Measurements from ENCODE around the gene ACAP2. TPM values are rescaled to one million over a fixed set of nuclear protein-coding genes. Genes with fewer than 3 reads are reported as not detected.

The ACAP2 gene
- total RNA-seq, 1 experiment from 2014 or later: 57.9 TPM

DNA sequence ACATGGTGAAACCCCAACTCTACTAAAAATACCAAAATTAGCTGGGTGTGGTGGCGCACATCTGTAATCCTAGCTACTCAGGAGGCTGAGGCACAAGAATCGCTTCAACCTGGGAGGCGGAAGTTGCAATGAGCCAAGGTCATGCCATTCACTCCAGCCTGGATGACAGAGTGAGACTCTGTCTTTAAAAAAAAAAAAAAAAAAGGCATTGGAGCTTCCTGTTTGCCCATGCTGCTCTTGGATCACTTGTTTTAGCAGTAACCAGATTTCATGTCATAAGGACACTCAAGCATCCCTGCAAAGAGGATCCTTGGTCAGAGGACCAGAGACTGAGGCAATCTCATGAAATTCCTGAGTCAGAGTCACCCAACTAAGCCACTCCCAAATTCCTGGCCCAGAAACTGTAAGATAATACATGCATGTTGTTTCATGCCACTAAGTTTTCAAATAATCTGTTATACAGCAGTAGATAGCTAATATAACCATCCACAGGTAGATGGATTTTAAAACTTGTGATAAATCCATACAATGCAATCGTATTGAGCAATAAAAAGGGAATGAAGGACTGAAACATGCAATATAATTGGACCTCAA, 89.8 kb downstream of the ACAP2 start:
- DNase-seq (ENCODE audit: low read depth, low spot score) (peak; percentile 69), ATAC-seq (no peak)
- Histone ChIP-seq H3K4me3 (ENCODE audit: low read depth in 2 of 2, low read length in 2 of 2) (no peak overlapping the region), H3K36me3 (ENCODE audit: control insufficient read depth, insufficient read depth, low read length) (no peaks in the 10 kb centered on the region), H3K27ac (ENCODE audit: low read length) (peak overlapping the region; percentile 44; the same call in 1 of the 2 replicates), H3K4me1 (ENCODE audit: control insufficient read depth, insufficient read depth, low read length) (no peaks in the 10 kb centered on the region; the same call in 1 of the 2 replicates), H3K27me3 (ENCODE audit: control insufficient read depth, insufficient read depth, low read length) (no peaks in the 10 kb centered on the region), H3K9me3 (ENCODE audit: control insufficient read depth, insufficient read depth, low read depth, low read length) (no peaks in the 10 kb centered on the region)
- in situ Hi-C loops (cut with HindIII; ENCODE audit: low pct_unique_long_range_greater_than_20kb, low sequenced_read_pairs) (no loop called here), intact Hi-C loops (cut with micrococcal nuclease; ENCODE audit: unreplicated experiment) (no loop called here)
- POLR2A ChIA-PET: interaction anchor here (0.6 kb wide), 1 partner anchor 15 kb away, joined by 3 read pairs; no protein-coding TSS in a partner anchor
- TF ChIP-seq, protein P1, sequence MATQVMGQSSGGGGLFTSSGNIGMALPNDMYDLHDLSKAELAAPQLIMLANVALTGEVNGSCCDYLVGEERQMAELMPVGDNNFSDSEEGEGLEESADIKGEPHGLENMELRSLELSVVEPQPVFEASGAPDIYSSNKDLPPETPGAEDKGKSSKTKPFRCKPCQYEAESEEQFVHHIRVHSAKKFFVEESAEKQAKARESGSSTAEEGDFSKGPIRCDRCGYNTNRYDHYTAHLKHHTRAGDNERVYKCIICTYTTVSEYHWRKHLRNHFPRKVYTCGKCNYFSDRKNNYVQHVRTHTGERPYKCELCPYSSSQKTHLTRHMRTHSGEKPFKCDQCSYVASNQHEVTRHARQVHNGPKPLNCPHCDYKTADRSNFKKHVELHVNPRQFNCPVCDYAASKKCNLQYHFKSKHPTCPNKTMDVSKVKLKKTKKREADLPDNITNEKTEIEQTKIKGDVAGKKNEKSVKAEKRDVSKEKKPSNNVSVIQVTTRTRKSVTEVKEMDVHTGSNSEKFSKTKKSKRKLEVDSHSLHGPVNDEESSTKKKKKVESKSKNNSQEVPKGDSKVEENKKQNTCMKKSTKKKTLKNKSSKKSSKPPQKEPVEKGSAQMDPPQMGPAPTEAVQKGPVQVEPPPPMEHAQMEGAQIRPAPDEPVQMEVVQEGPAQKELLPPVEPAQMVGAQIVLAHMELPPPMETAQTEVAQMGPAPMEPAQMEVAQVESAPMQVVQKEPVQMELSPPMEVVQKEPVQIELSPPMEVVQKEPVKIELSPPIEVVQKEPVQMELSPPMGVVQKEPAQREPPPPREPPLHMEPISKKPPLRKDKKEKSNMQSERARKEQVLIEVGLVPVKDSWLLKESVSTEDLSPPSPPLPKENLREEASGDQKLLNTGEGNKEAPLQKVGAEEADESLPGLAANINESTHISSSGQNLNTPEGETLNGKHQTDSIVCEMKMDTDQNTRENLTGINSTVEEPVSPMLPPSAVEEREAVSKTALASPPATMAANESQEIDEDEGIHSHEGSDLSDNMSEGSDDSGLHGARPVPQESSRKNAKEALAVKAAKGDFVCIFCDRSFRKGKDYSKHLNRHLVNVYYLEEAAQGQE (IDR thresholded peaks at IDR 0.05; ENCODE audit: insufficient read depth in 1 of 2, low read depth in 2 of 2, low read length in 1 of 2): no peak
- TF ChIP-seq, protein P2, sequence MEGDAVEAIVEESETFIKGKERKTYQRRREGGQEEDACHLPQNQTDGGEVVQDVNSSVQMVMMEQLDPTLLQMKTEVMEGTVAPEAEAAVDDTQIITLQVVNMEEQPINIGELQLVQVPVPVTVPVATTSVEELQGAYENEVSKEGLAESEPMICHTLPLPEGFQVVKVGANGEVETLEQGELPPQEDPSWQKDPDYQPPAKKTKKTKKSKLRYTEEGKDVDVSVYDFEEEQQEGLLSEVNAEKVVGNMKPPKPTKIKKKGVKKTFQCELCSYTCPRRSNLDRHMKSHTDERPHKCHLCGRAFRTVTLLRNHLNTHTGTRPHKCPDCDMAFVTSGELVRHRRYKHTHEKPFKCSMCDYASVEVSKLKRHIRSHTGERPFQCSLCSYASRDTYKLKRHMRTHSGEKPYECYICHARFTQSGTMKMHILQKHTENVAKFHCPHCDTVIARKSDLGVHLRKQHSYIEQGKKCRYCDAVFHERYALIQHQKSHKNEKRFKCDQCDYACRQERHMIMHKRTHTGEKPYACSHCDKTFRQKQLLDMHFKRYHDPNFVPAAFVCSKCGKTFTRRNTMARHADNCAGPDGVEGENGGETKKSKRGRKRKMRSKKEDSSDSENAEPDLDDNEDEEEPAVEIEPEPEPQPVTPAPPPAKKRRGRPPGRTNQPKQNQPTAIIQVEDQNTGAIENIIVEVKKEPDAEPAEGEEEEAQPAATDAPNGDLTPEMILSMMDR (IDR thresholded peaks at IDR 0.05): no peak
- no peak for TF ChIP-seq POLR2AphosphoS5 (IDR thresholded peaks at IDR 0.05; ENCODE audit: low read depth, low read length)
- TF ChIP-seq SIN3A (IDR thresholded peaks at IDR 0.05; ENCODE audit: borderline replicate concordance, insufficient read depth, low read depth, low read length): no peak
- TF ChIP-seq TCF7L2 (IDR thresholded peaks at IDR 0.05; ENCODE audit: low read depth, low read length): no peak
- no TSS peak for BruUV-seq (replicated peaks)
- CTCF ChIA-PET: no interaction called here

- no peak for ATAC-seq
- TF ChIP-seq, protein P1 (IDR thresholded peaks at IDR 0.05; ENCODE audit: insufficient read depth in 1 of 2, low read depth in 2 of 2, low read length in 1 of 2): no peak
- TF ChIP-seq TCF7L2 (IDR thresholded peaks at IDR 0.05; ENCODE audit: low read depth, low read length) (no peak), POLR2AphosphoS5 (IDR thresholded peaks at IDR 0.05; ENCODE audit: low read depth, low read length) (no peak), SIN3A (IDR thresholded peaks at IDR 0.05; ENCODE audit: borderline replicate concordance, insufficient read depth, low read depth, low read length) (no peak)
- TF ChIP-seq, protein P2 (IDR thresholded peaks at IDR 0.05): no peak
- POLR2A ChIA-PET: no interaction called here
Measured at GRCh38 chr3:195348426-195349115, 94.2 kb downstream of the ACAP2 start.

More at GRCh38 chr3:195348426-195349115, 94.2 kb downstream of the ACAP2 start:
- Histone ChIP-seq H3K36me3 (ENCODE audit: control insufficient read depth, insufficient read depth, low read length) (0 out of 2 replicates have a peak, but pooled peaks cover 4% of the 10 kb centered on the region), H3K4me3 (ENCODE audit: low read depth in 2 of 2, low read length in 2 of 2) (no peak overlapping the region), H3K4me1 (ENCODE audit: control insufficient read depth, insufficient read depth, low read length) (no peaks in the 10 kb centered on the region; the same call in 1 of the 2 replicates), H3K9me3 (ENCODE audit: control insufficient read depth, insufficient read depth, low read depth, low read length) (no peaks in the 10 kb centered on the region), H3K27me3 (ENCODE audit: control insufficient read depth, insufficient read depth, low read length) (no peaks in the 10 kb centered on the region), H3K27ac (ENCODE audit: low read length) (no peak overlapping the region)
- in situ Hi-C loops (cut with HindIII; ENCODE audit: low pct_unique_long_range_greater_than_20kb, low sequenced_read_pairs): no loop called here
- no peak for DNase-seq (ENCODE audit: low read depth, low spot score)
- intact Hi-C loops (cut with micrococcal nuclease; ENCODE audit: unreplicated experiment): no loop called here
- BruUV-seq (replicated peaks): no TSS peak
- CTCF ChIA-PET: no interaction called here
